ENCODE results near the gene SLC37A3.

GRCh38 chr7:140426130-140426529, 27.8 kb upstream of the SLC37A3 start:
- TF ChIP-seq CTCF (conservative IDR thresholded peaks at IDR 0.05 in 1 of 2, IDR thresholded peaks at IDR 0.05 in 1 of 2; ENCODE audit: extremely low read depth in 1 of 2, insufficient read depth in 1 of 2, low read depth in 1 of 2, low read length in 2 of 2) (no peak), EZH2 (IDR thresholded peaks at IDR 0.05; ENCODE audit: borderline replicate concordance, low read length) (no peak)

All from mammary epithelial cell (primary cell).